Stimulated activated naive B cell treated with anti-CD40 and anti-IgM and Interleukin-4, amounts not matched to agents 10 μg/mL and 1 μg/mL and 100 μg/mL, for 72 hours (primary cell): Measurements from ENCODE around the gene DGUOK.

Source experiments
- ATAC-seq, 2 donors: fragments of 150-1000 bp; cut with Tn5 transposase; replicated peaks; 2 replicates each; pipeline ENCODE4 v1.10.0; 2021; ENCODE audit warnings: moderate library complexity in 1 of 2
- DNase-seq: peaks from one replicate; pipeline ENCODE4 v3.0.0; 2021
- H3K27ac Mint-ChIP-seq: one replicate; pipeline ENCODE4 v1.8.0; 2022; ENCODE audit warnings: mild to moderate bottlenecking, mixed read lengths
- H3K27me3 Mint-ChIP-seq, 2 donors: one replicate each; pipeline ENCODE4 v1.8.0; 2022; ENCODE audit warnings: mixed read lengths in 2 of 2
- H3K36me3 Mint-ChIP-seq, 2 donors: one replicate each; pipeline ENCODE4 v1.8.0; 2022; ENCODE audit warnings: mixed read lengths in 2 of 2, mild to moderate bottlenecking in 1 of 2
- H3K4me1 Mint-ChIP-seq, 2 donors: one replicate each; pipeline ENCODE4 v1.8.0; 2022; ENCODE audit warnings: mixed read lengths in 2 of 2, mild to moderate bottlenecking in 1 of 2
- H3K4me3 Mint-ChIP-seq, 2 donors: one replicate each; pipeline ENCODE4 v1.8.0; 2022; ENCODE audit warnings: mild to moderate bottlenecking in 2 of 2, mixed read lengths in 2 of 2, moderate library complexity in 1 of 2
- H3K9me3 Mint-ChIP-seq, 2 donors: one replicate each; pipeline ENCODE4 v1.8.0; 2022; ENCODE audit warnings: mixed read lengths in 2 of 2, mild to moderate bottlenecking in 1 of 2

The DGUOK gene

GRCh38 chr2:73990531-73990930 lies 63.9 kb downstream of the DGUOK start:
- DNase-seq (no peak), ATAC-seq (no peak)
- Mint-ChIP-seq H3K27ac (peak overlapping the region; percentile 11), H3K27me3 (no peaks in the 10 kb centered on the region), H3K9me3 (peaks cover 4 to 11% of the 10 kb centered on the region in 2 donors), H3K4me1 (peaks cover 66 to 90% of the 10 kb centered on the region in 2 donors), H3K4me3 (no peak overlapping the region), H3K36me3 (peaks cover 70 to 84% of the 10 kb centered on the region in 2 donors)

GRCh38 chr2:73992036-73992435 lies 65.4 kb downstream of the DGUOK start:
- ATAC-seq (no peak), DNase-seq (no peak)
- Mint-ChIP-seq H3K9me3 (peaks cover 4 to 11% of the 10 kb centered on the region in 2 donors), H3K4me1 (peaks cover 61 to 88% of the 10 kb centered on the region in 2 donors), H3K4me3 (no peak overlapping the region), H3K27me3 (no peaks in the 10 kb centered on the region), H3K27ac (peak overlapping the region; percentile 79), H3K36me3 (peaks cover 60 to 72% of the 10 kb centered on the region in 2 donors)

- peaks cover 59 to 71% of the 10 kb centered on the region in 2 donors for H3K36me3 Mint-ChIP-seq
- peaks cover 4 to 11% of the 10 kb centered on the region in 2 donors for H3K9me3 Mint-ChIP-seq
- H3K4me3 Mint-ChIP-seq = no peak overlapping the region
- no peak overlapping the region for H3K27ac Mint-ChIP-seq
- ATAC-seq = no peak
- no peaks in the 10 kb centered on the region for H3K27me3 Mint-ChIP-seq
- H3K4me1 Mint-ChIP-seq = peaks cover 62 to 87% of the 10 kb centered on the region in 2 donors
- DNase-seq = no peak
Measured at GRCh38 chr2:73993376-73993775, 66.7 kb downstream of the DGUOK start.

GRCh38 chr2:73993778-73994177 lies 67.1 kb downstream of the DGUOK start:
- Mint-ChIP-seq H3K36me3 (peaks cover 60 to 71% of the 10 kb centered on the region in 2 donors), H3K4me1 (peaks cover 64 to 87% of the 10 kb centered on the region in 2 donors), H3K9me3 (peaks cover 4 to 11% of the 10 kb centered on the region in 2 donors), H3K4me3 (peak overlapping the region in 1 of 2 donors; percentile 7), H3K27me3 (no peaks in the 10 kb centered on the region), H3K27ac (no peak overlapping the region)
- DNase-seq = no peak
- ATAC-seq = no peak

- H3K27me3 Mint-ChIP-seq = no peaks in the 10 kb centered on the region
- peaks cover 4 to 10% of the 10 kb centered on the region in 2 donors for H3K9me3 Mint-ChIP-seq
- peaks cover 63 to 87% of the 10 kb centered on the region in 2 donors for H3K4me1 Mint-ChIP-seq
- H3K4me3 Mint-ChIP-seq = peak overlapping the region in 1 of 2 donors; percentile 7
- H3K27ac Mint-ChIP-seq = no peak overlapping the region
- H3K36me3 Mint-ChIP-seq = peaks cover 57 to 73% of the 10 kb centered on the region in 2 donors
- ATAC-seq (peak; percentile 36 to 55), DNase-seq (no peak)
Measured at GRCh38 chr2:73994178-73994831, 67.6 kb downstream of the DGUOK start.

GRCh38 chr2:73995810-73996209 lies 69.1 kb downstream of the DGUOK start:
- no peak overlapping the region for H3K27ac Mint-ChIP-seq
- peaks cover 64 to 87% of the 10 kb centered on the region in 2 donors for H3K4me1 Mint-ChIP-seq
- H3K4me3 Mint-ChIP-seq = no peak overlapping the region
- H3K27me3 Mint-ChIP-seq = no peaks in the 10 kb centered on the region
- ATAC-seq (no peak), DNase-seq (no peak)
- H3K36me3 Mint-ChIP-seq = peaks cover 49 to 60% of the 10 kb centered on the region in 2 donors
- peaks cover under 1 to 4% of the 10 kb centered on the region in 2 donors for H3K9me3 Mint-ChIP-seq

- Mint-ChIP-seq H3K27me3 (no peaks in the 10 kb centered on the region), H3K4me1 (peaks cover 72 to 92% of the 10 kb centered on the region in 2 donors), H3K36me3 (peaks cover 37 to 47% of the 10 kb centered on the region in 2 donors), H3K4me3 (no peak overlapping the region), H3K9me3 (no peaks in the 10 kb centered on the region), H3K27ac (peak overlapping the region; percentile 48)
- ATAC-seq (no peak), DNase-seq (no peak)
Measured at GRCh38 chr2:73997813-73998212, 71.1 kb downstream of the DGUOK start.

GRCh38 chr2:73998451-73998850 lies 71.8 kb downstream of the DGUOK start:
- DNase-seq (no peak), ATAC-seq (no peak)
- no peaks in the 10 kb centered on the region for H3K27me3 Mint-ChIP-seq
- H3K4me1 Mint-ChIP-seq = peaks cover 72 to 93% of the 10 kb centered on the region in 2 donors
- H3K4me3 Mint-ChIP-seq = no peak overlapping the region
- peaks cover 36 to 45% of the 10 kb centered on the region in 2 donors for H3K36me3 Mint-ChIP-seq
- peak overlapping the region; percentile 6 for H3K27ac Mint-ChIP-seq
- H3K9me3 Mint-ChIP-seq = no peaks in the 10 kb centered on the region

- no peak overlapping the region for H3K27ac Mint-ChIP-seq
Measured at GRCh38 chr2:73998933-73999332, 72.3 kb downstream of the DGUOK start.

GRCh38 chr2:73999881-74000597 lies 73.4 kb downstream of the DGUOK start:
- peaks cover 43 to 48% of the 10 kb centered on the region in 2 donors for H3K36me3 Mint-ChIP-seq
- H3K27me3 Mint-ChIP-seq = no peaks in the 10 kb centered on the region
- DNase-seq = no peak
- no peak overlapping the region for H3K4me3 Mint-ChIP-seq
- H3K27ac Mint-ChIP-seq = no peak overlapping the region
- peaks cover 70 to 93% of the 10 kb centered on the region in 2 donors for H3K4me1 Mint-ChIP-seq
- no peaks in the 10 kb centered on the region for H3K9me3 Mint-ChIP-seq
- ATAC-seq = no peak

More at GRCh38 chr2:73998933-73999332, 72.3 kb downstream of the DGUOK start:
- ATAC-seq = no peak
- no peaks in the 10 kb centered on the region for H3K9me3 Mint-ChIP-seq
- no peak for DNase-seq
- H3K4me3 Mint-ChIP-seq = no peak overlapping the region
- H3K27me3 Mint-ChIP-seq = no peaks in the 10 kb centered on the region
- peaks cover 35 to 45% of the 10 kb centered on the region in 2 donors for H3K36me3 Mint-ChIP-seq
- H3K4me1 Mint-ChIP-seq = peaks cover 71 to 93% of the 10 kb centered on the region in 2 donors

- Mint-ChIP-seq H3K9me3 (no peaks in the 10 kb centered on the region), H3K4me1 (peaks cover 74 to 94% of the 10 kb centered on the region in 2 donors), H3K36me3 (peaks cover 44 to 52% of the 10 kb centered on the region in 2 donors), H3K27ac (peak overlapping the region; percentile 93), H3K27me3 (no peaks in the 10 kb centered on the region), H3K4me3 (peak overlapping the region in 1 of 2 donors; percentile 82)
- ATAC-seq = no peak
- no peak for DNase-seq
Measured at GRCh38 chr2:74000666-74001065, 74.0 kb downstream of the DGUOK start.

- Mint-ChIP-seq H3K9me3 (no peaks in the 10 kb centered on the region), H3K27ac (peak overlapping the region; percentile 93), H3K36me3 (peaks cover 47 to 56% of the 10 kb centered on the region in 2 donors), H3K27me3 (no peaks in the 10 kb centered on the region), H3K4me3 (peak overlapping the region; percentile 82 to 85), H3K4me1 (peaks cover 73 to 94% of the 10 kb centered on the region in 2 donors)
- DNase-seq = no peak
- ATAC-seq = no peak
Measured at GRCh38 chr2:74001121-74001520, 74.4 kb downstream of the DGUOK start.

GRCh38 chr2:74001781-74002504 lies 75.3 kb downstream of the DGUOK start:
- ATAC-seq (peak; percentile 79 to 82), DNase-seq (no peak)
- no peaks in the 10 kb centered on the region for H3K9me3 Mint-ChIP-seq
- peak overlapping the region; percentile 93 for H3K27ac Mint-ChIP-seq
- H3K4me3 Mint-ChIP-seq = peak overlapping the region; percentile 82 to 85
- H3K4me1 Mint-ChIP-seq = peaks cover 76 to 94% of the 10 kb centered on the region in 2 donors
- H3K27me3 Mint-ChIP-seq = no peaks in the 10 kb centered on the region
- H3K36me3 Mint-ChIP-seq = peaks cover 48 to 62% of the 10 kb centered on the region in 2 donors
